A549 (cell line): ENCODE data around the gene XYLT1.

Experiments
- CEBPB ChIP-seq, 2 experiments: fragments of >200 bp in 1 of 2; sonication (Bioruptor Twin) in 1 of 2; formaldehyde crosslinking in 1 of 2; IDR thresholded peaks; 2 replicates each; pipeline ENCODE4 v1.6.1; 2012 to 2016
- CTCF ChIP-seq: fragments of >200 bp; sonication (Bioruptor Twin); formaldehyde crosslinking; IDR thresholded peaks from 3 replicates; pipeline ENCODE4 v1.5.1; 2016
- EHMT2 ChIP-seq: fragments of 200-600 bp; sonication (generic); IDR thresholded peaks from 2 replicates; pipeline ENCODE4 v1.6.1; 2016; ENCODE audit warnings: antibody characterized with exemption, low read depth, mild to moderate bottlenecking, moderate library complexity
- HDAC2 ChIP-seq: fragments of 200-600 bp; sonication (generic); IDR thresholded peaks from 2 replicates; pipeline ENCODE4 v1.6.1; 2016
- KDM1A ChIP-seq: fragments of 200-600 bp; sonication (generic); IDR thresholded peaks from 2 replicates; pipeline ENCODE4 v1.6.1; 2016; ENCODE audit warnings: low read depth, mild to moderate bottlenecking
- MAX ChIP-seq: IDR thresholded peaks from 2 replicates; pipeline ENCODE4 v1.6.1; 2012
- TF ChIP-seq, protein P1 (sequence below): fragments of 200-600 bp; sonication (generic); IDR thresholded peaks from 2 replicates; pipeline ENCODE4 v1.6.1; 2016; ENCODE audit warnings: antibody characterized with exemption, mild to moderate bottlenecking, moderate library complexity

DNA sequence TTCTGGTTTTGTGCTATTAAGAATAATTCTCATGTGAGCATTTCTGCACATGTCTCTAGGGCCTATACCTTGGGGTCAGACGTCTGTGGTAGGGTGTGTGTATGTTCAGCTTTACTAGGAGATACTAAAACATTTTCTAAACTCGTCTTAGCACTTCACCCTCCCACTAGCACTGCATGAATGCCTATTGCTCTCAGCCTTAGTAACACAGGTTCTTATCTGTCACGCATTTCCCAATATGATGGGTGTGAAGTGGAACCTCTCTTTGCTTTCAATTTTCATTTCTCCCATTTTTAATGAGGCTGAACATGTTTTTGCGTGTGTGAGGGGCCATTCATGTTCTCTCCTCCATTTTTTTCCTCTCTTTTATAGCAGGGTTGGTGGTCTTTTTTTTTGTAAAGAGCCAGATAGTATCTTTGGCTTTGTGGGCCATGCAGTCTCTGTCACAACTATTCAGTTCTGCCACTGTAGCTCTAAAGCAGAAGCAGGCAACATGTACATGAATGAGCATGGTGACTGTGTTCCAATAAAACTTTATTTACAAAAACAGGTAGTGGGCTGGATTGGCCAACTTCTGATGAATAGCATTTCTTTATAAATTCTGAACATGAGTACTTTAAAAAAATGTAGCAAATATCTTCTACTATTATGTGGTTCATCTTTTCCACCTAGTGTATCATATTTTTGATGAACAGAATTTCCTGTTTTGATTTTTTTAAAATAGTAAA is 354.0 kb downstream of the XYLT1 start:
- no peak for TF ChIP-seq CTCF
- TF ChIP-seq EHMT2: no peak
- no peak for TF ChIP-seq KDM1A
- no peak for TF ChIP-seq MAX
- TF ChIP-seq, protein P1, sequence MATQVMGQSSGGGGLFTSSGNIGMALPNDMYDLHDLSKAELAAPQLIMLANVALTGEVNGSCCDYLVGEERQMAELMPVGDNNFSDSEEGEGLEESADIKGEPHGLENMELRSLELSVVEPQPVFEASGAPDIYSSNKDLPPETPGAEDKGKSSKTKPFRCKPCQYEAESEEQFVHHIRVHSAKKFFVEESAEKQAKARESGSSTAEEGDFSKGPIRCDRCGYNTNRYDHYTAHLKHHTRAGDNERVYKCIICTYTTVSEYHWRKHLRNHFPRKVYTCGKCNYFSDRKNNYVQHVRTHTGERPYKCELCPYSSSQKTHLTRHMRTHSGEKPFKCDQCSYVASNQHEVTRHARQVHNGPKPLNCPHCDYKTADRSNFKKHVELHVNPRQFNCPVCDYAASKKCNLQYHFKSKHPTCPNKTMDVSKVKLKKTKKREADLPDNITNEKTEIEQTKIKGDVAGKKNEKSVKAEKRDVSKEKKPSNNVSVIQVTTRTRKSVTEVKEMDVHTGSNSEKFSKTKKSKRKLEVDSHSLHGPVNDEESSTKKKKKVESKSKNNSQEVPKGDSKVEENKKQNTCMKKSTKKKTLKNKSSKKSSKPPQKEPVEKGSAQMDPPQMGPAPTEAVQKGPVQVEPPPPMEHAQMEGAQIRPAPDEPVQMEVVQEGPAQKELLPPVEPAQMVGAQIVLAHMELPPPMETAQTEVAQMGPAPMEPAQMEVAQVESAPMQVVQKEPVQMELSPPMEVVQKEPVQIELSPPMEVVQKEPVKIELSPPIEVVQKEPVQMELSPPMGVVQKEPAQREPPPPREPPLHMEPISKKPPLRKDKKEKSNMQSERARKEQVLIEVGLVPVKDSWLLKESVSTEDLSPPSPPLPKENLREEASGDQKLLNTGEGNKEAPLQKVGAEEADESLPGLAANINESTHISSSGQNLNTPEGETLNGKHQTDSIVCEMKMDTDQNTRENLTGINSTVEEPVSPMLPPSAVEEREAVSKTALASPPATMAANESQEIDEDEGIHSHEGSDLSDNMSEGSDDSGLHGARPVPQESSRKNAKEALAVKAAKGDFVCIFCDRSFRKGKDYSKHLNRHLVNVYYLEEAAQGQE: no peak
- TF ChIP-seq HDAC2: no peak
- no peak for TF ChIP-seq CEBPB (IDR thresholded peaks at IDR 0.05)
